Body of pancreas (tissue), 4 donors: ENCODE measurements around the gene CHST1.

Source experiments
- POLR2A ChIP-seq, 3 donors: fragments of 450-650 bp; IDR thresholded peaks; one replicate each; pipeline ENCODE4 v1.6.1; 2016; ENCODE audit warnings: antibody characterized with exemption in 3 of 3, mild to moderate bottlenecking in 2 of 3
- TF ChIP-seq, protein P1 (sequence below), 7 experiments: fragments of 450-650 bp in 4 of 7; fragments of 200-600 bp in 3 of 7; sonication (generic) in 3 of 7; IDR thresholded peaks; one replicate each; pipeline ENCODE4 v1.5.1; 2016 to 2019; ENCODE audit warnings: antibody characterized with exemption in 7 of 7

DNA sequence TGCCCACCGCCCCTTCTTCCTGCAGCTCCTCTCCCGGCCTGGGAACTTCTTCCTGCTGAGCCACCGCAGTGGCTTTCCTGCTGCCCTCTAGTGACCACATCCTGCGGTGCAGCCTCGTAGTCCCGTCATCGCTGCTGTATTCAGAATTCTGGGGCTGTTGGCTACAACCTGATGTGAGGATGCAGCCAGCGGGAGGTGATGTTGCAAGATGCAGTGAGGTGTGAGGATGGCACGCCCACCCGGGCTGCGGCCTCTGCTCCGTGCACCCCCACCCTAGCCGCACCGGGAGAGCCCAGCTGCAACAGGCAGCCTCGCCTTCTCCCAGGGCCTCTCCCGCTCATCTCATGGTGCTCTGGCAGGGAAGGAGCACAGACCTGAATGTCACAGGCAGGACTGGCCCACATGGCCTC lies 10.1 kb downstream of the CHST1 start:
- TF ChIP-seq, protein P1, sequence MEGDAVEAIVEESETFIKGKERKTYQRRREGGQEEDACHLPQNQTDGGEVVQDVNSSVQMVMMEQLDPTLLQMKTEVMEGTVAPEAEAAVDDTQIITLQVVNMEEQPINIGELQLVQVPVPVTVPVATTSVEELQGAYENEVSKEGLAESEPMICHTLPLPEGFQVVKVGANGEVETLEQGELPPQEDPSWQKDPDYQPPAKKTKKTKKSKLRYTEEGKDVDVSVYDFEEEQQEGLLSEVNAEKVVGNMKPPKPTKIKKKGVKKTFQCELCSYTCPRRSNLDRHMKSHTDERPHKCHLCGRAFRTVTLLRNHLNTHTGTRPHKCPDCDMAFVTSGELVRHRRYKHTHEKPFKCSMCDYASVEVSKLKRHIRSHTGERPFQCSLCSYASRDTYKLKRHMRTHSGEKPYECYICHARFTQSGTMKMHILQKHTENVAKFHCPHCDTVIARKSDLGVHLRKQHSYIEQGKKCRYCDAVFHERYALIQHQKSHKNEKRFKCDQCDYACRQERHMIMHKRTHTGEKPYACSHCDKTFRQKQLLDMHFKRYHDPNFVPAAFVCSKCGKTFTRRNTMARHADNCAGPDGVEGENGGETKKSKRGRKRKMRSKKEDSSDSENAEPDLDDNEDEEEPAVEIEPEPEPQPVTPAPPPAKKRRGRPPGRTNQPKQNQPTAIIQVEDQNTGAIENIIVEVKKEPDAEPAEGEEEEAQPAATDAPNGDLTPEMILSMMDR (IDR thresholded peaks at IDR 0.05): peak; percentile 79 to 95 (median 84)
- no peak for TF ChIP-seq POLR2A (IDR thresholded peaks at IDR 0.05)
